IPS-18c (cell line): ENCODE measurements around the gene TXNDC9.
"Not testable (repeated sequence)": the region's sequence is repeated elsewhere in the genome, so short reads cannot be mapped to it uniquely, and the experiment has no call there.

Experiments
- H3K4me3 ChIP-seq: 2 replicates; pipeline ENCODE4 v1.7.0; 2013; ENCODE audit warnings: low read depth, mild to moderate bottlenecking, low read length, moderate library complexity; ENCODE audit not compliant: insufficient read depth
- H3K9me3 ChIP-seq: one replicate; pipeline ENCODE4 v1.6.1; 2013; ENCODE audit warnings: mild to moderate bottlenecking, low read length, moderate library complexity; ENCODE audit not compliant: control insufficient read depth, insufficient read depth

TXNDC9 gene, protein sequence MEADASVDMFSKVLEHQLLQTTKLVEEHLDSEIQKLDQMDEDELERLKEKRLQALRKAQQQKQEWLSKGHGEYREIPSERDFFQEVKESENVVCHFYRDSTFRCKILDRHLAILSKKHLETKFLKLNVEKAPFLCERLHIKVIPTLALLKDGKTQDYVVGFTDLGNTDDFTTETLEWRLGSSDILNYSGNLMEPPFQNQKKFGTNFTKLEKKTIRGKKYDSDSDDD

DNA sequence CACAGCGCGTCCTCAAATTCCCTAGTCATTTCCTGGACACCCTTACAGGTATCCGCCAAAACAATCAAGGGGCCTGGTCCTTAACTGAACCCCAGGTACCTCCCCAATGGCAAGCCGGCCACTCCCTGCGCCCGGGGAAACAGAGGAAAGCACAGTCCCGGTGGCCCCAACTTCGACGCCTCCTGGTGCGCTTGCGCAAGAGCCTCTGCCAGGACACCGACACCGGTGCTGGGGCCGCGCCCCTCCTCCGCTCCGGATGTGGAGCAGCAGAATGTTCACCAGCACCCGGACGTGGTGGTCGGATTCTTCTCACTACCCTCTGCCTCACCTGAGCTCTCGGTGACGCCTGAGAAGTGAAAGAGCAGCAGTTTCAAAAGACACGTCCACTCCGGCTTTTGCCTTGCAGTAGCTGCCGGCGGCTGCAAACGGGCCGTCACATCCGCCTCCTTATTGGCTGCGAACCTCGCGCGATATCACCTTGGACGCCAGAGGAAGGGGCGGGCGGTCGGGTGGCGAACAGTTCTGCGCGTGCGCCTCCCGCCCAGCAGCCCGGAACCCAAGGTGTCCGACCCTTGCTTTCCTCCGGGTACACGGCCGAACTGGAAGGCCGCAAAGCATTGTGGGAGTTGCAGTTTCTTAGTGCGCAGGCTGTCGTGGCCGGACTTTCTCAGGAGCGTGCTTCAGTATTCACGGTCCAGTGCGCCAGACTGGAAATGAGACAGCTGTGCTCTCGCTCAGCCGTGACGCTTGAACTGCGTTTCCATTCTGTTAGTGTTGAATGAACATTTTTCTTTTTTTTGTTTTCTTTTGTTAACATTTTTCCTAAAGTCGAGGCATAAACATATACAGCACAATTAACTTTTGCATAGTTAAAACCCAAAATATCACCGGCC is at the start of gene TXNDC9:
TSS of gene TXNDC9 (minus strand) at position 423 of the 893 bp plus-strand sequence. CDS start 3,123 bp downstream, outside the sequence.
- Histone ChIP-seq H3K9me3 (no peaks in the 10 kb centered on the region), H3K4me3 (peak within 1 kb of the TSS; percentile 83)

DNA sequence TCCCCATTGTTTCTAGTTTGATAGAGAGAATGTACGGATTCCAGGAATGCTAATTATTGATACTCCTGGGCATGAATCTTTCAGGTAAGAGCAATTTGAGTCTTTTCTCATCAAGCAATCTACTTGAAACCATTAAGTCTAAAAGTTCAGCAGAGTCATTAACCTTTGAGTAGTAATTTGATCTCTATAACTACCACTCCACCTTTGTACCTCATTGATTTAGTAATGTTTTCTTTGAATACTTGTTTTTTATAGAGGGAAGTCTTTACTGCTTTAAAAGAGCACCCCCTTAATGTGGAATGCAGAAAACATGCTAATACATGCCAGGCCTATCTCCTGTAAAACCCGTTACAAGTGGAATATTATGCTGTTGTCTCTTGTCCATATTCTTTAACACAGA is 46.0 kb upstream of the TXNDC9 start:
- Histone ChIP-seq H3K4me3 (no peak overlapping the region), H3K9me3 (no peaks in the 10 kb centered on the region)

DNA sequence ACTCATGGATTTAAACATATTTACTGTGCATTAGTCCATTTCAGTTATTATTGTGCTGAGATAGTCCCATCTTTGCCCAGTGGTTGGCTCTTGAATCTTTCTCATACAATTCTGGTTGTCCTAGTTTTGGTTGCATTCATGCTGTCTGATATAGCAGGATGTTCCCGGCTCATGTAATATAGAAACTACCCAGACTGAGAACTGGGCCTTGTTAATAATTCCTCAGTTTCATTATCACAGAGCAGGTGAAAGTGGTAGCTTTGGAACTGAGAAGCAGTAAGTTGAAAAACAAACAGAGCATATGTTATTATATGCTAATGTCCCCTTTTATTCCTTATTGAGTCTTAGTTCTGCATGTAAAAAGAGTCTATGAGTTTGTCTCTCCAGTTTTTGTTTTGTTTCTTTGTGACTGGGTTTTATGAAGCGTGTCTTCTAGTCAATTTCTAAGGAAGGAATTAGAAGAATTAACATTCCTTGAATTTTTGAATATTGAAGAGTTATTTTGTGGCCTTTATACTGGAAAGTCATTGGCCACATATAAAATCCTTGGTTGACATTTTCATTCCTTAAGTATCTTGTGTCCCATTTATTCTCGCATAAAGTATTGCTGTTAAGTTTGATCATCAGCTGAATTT is 44.4 kb upstream of the TXNDC9 start:
- Histone ChIP-seq H3K4me3 (no peak overlapping the region), H3K9me3 (no peaks in the 10 kb centered on the region)

DNA sequence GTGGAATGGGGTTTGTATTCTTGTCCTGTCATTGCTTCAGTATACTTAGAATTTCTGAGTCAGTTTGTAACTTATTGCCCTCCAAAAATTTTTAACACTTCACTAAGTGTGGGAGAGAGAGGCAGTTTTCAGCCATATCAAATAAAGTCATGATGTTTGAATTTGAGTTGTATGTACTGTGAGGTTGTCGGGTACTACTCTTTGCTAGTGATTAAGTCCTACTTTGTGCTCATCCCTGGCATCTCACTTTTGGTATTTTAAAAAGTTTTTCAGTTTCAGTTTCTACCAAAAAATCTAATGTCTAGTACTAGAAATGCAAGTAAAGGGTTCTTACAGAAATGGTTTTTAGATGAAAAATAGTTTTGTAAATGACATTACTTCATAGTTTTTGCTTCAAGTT is 41.7 kb upstream of the TXNDC9 start:
- no peak overlapping the region for H3K4me3 ChIP-seq
- no peaks in the 10 kb centered on the region for H3K9me3 ChIP-seq

DNA sequence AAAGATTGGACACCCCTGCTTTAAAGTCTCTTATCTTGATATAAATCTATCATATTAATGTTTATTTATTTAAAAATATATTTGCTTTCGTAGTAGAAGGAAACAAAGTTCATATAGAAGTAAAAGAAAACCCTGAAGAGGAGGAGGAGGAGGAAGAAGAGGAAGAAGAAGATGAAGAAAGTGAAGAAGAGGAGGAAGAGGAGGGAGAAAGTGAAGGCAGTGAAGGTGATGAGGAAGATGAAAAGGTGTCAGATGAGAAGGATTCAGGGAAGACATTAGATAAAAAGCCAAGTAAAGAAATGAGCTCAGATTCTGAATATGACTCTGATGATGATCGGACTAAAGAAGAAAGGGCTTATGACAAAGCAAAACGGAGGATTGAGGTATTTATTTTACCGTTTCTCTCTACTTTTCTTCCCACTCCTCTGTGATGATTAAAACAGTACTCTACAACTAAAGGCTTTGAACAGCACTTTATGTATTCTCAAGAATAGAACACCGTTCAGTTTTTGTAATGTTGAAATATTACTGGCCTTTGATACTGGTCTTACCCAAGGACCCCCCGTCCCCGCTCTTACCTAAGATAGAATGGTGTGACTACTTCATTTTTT is 40.2 kb upstream of the TXNDC9 start:
- no peaks in the 10 kb centered on the region for H3K9me3 ChIP-seq
- H3K4me3 ChIP-seq: no peak overlapping the region

DNA sequence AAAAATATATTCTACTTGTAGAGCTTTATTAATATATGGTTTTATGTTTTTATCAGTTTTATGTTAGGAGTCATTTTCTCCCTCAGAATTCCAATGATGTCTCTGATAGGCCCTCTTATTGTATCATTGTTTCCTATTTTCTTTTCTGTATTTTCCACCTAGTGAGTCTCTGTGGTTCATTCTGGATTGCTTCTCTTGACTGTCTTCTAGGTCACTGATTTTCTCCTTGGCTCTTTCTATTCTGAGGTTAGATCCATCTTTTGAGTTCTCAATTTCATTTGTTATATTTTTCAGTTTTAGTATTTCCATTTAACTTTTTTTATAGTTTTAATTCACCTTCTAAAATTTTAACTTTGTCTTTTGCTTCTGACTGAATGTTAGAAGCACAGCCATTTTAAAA is 38.6 kb upstream of the TXNDC9 start:
- no peaks in the 10 kb centered on the region for H3K9me3 ChIP-seq
- H3K4me3 ChIP-seq: no peak overlapping the region

DNA sequence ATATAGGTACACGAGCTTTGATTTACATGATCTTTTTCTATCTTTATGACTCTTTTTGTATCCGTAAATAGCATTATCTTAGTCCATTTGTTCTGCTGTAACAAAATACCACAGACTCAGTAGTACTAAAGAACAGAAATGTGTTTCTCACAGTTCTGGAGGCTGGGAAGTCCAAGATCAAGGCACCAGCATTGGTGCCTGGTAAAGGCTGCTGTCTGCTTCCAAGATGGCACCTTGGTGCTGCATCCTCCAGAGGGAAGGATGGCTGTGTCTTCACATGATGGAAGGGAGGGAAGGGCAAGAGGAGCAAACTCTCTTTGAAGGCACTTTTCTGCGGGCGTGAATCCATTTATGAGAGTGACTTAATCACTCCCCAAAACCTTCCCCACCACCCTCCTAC is 37.0 kb upstream of the TXNDC9 start:
- no peak overlapping the region for H3K4me3 ChIP-seq
- H3K9me3 ChIP-seq: no peaks in the 10 kb centered on the region

DNA sequence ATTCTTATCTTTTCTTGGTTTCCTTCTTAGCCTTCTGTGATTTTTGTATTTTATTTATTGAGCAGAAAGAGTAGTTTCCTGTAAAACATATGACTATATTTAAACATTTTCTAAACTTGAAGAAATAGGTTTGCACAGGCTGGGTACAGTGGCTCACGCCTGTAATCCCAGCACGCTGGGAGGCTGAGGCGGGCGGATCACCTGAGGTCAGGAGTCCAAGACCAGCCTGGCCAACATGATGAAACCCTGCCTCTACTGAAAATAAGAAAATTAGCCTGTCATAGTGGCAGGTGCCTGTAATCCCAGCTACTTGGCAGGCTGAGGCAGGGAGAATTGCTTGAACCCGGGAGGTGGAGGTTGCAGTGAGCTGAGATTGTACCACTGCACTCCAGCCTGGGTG is 32.7 kb upstream of the TXNDC9 start:
- H3K9me3 ChIP-seq, H3K4me3 ChIP-seq: not testable (repeated sequence)

DNA sequence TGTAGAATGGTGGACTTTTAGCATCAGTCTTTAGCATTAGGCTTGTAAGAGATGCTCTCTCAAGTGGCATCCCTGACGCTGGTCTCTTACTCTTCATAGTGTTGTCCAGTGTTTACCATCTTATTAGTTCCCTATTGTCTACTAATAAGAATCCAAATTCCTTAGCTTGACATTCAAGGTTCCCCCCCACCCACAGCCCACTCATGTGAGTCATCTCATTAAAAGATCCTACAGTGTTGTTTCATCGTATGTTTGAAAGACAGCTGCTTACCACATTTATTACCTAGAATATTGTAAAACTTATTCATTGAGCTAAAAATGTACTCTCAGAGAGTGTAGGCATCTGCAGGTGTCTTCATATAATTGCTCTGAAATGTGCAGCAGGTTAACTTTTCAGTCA is 29.5 kb upstream of the TXNDC9 start:
- no peaks in the 10 kb centered on the region for H3K9me3 ChIP-seq
- no peak overlapping the region for H3K4me3 ChIP-seq

DNA sequence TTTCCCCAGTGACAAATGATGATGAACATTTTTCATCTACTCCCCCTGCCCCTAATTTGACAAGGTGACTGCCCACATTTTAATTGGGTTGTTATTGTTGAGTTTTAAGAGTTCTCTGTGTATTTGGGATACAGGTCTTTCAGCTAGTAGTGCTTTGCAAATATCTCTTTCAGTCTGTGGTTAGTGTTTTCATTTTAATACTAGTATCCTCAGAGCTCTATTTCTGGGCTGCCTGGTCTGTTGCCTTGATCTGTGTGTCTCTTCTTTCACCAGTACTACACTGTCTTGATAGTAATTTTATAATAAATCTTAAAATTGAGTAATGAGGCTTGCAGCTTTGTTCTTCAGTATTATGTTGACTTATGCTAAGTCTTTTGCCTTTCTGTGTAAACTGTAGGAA is 20.7 kb upstream of the TXNDC9 start:
- no peak overlapping the region for H3K4me3 ChIP-seq
- H3K9me3 ChIP-seq: no peaks in the 10 kb centered on the region

DNA sequence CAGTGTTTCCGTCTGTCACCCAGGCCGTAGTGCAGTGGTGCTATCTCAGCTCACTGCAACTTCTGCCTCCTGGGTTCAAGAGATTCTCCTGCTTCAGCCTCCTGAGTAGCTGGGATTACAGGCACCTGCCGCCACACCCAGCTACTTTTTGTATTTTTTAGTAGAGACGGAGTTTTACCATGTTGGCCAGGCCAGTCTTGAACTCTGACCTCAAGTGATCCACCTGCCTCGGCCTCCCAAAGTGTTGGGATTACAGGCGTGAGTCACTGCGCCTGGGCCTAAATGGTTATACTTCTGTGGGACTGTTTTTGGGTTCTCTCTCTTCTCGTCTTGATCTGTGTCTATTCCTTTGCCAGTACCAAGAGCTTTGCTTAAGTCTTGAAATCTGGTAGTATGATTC is 18.7 kb upstream of the TXNDC9 start:
- not testable (repeated sequence) for H3K9me3 ChIP-seq, H3K4me3 ChIP-seq

DNA sequence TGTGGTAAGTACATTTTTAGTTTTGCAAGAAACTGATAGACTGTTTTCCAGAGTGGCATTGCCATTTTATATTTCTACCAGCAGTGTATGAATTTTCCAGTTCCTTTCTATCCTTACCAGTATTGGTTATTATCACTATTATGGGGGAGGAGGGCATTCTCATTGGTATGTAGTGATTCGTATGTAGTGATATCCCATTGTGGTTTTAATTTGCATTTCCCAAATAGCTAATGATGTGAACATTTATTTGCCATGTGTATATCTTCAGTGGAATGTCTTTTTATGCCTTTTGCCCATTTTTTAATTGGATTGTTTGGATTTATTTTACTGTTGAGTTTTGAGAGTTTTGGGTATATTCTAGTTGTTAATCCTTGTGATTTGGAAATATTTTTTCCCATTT is 17.9 kb upstream of the TXNDC9 start:
- no peaks in the 10 kb centered on the region for H3K9me3 ChIP-seq
- H3K4me3 ChIP-seq: no peak overlapping the region

DNA sequence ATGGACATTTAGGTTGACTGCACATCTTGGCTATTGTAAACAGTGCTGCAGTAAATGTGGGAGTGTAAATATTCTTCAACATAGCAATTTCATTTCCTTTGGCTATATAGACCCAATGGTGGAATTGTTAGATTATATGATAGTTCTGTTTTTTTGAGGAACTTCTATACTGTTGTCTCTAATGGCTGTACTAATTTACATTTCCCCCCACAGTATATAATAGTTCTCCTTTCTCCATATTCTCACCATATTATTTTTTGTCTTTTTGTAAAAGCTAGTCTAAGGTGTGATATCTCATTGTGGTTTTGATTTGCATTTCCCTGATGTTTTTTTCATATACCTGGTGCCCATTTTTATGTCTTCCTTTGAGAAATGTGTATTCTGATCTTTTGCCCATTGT is 14.1 kb upstream of the TXNDC9 start:
- H3K4me3 ChIP-seq: no peak overlapping the region
- H3K9me3 ChIP-seq: no peaks in the 10 kb centered on the region

DNA sequence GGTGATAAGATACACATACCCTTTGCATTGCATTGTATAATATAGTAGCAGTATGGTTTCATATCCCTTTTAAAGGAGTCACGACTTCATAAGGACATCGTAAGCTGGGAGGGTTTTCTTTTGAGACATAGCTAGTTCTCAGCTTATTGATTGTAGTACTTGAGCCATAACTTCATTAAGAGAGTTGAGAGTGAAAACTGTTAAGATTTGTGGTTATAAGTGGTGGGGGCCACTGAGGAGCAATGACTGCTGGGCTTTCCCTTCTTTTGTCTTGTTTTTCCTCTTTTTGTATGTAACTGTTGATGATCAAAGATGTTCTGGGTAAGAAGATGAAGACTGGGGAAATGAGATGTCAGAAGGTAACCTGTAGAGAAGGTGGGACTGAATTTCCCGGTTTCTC is 12.0 kb upstream of the TXNDC9 start:
- Histone ChIP-seq H3K9me3 (no peaks in the 10 kb centered on the region), H3K4me3 (no peak overlapping the region)

DNA sequence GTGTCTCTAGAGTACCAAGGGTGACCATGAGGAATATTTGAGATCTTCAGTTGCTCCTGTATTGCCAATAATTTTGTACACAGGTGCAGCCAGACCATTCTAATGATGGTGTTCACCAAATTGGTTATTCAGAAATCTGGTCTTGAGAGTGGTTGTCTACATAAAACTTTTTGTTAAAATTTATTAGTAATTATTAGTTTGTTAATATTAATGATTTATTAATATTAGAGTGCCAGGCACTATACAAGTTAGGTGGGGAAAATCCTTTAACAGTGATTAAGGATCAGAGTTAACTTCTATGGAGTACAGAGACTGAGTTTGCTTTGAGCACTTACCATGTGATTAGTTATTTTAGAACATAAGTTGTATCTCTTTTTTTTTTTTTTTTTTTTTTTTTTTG is 10.1 kb upstream of the TXNDC9 start:
- Histone ChIP-seq H3K4me3 (no peak overlapping the region), H3K9me3 (no peaks in the 10 kb centered on the region)

DNA sequence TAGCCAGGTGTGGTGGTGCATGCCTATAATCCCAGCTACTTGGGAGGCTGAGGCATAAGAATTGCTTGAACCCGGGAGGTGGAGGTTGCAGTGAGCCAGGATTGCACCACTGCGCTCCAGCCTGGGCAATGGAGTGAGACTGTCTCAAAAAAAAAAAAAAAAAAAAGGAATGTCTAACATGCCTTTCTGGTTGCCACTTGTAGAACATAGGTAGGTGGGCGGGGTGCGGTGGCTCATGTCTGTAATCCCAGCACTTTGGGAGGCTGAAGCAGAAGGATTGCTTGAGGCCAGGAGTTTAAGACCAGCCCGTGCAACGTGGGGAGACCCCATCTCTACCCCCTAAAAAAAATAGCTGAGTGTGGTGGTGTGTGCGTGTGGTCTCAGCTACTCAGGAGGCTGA is 9.3 kb upstream of the TXNDC9 start:
- H3K9me3 ChIP-seq, H3K4me3 ChIP-seq: not testable (repeated sequence)

DNA sequence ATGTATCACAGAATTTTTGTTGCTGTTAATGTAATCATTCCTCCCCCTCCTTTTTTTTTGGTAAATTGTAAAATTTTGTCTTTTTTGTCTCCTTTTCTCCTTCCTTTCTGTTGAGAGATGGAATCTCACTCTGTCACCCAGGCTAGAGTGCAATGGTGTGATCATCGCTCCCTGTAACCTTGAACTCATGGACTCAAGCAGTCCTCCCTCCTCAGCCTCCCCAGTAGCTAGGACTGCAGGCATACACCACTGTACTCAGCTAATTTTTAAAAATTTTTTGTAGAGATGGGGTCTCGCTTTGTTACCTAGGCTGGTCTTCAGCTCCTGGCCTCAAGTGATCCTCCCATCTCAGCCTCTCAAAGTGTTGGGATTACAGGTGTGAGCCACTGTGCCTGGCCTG is 6.4 kb upstream of the TXNDC9 start:
- Histone ChIP-seq H3K9me3 (no peaks in the 10 kb centered on the region), H3K4me3 (no peak overlapping the region)
